ENCODE results near the gene SMARCC1.

The SMARCC1 gene

DNA sequence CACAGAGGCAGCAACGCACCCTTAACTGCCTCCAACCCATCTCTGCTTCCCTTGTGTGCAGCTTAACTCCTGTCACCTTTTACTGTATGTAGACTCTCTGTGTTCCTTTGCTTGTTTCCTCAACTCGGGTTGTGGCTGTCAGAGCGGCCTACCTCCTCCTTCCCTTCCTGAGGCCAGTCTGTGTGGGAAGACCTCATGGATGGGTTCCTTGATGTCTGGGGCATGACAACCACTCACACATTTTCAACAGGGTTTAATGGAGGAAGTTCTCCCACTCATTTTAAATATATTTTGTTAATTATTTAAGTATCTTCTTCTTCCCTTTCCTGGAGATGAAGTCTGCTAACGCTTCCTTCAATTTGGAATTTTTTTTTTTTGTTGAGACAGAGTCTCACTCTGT, 201.2 kb downstream of the SMARCC1 start:
- no peak for DNase-seq

DNA sequence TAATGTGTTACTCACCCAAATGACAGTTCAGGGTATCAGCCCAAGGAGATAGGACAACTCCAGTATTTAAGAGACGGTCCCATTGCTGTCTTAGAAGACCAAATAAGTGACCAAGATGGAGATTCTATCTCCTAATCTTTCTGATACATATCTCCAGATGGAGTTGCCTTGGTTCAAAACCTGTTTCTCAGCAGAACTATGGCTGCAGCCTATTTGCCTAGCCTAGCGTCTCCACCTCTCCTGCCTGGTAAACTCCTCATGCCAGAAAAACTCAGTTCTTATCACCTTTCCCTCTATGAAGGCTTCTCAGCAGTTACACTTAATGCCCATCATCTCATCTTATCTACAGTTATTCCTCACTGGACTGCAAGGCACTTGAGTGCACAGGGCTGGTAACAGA, 201.8 kb downstream of the SMARCC1 start:
- DNase-seq: no peak

GRCh38 chr3:47578691-47579632, 202.7 kb downstream of the SMARCC1 start, which contains the start of gene CSPG5:
Gene CSPG5, minus strand, starts transcription at chr3:47578865. Its CDS starts 172 bp downstream, at chr3:47578693.
- no peak for DNase-seq

DNA sequence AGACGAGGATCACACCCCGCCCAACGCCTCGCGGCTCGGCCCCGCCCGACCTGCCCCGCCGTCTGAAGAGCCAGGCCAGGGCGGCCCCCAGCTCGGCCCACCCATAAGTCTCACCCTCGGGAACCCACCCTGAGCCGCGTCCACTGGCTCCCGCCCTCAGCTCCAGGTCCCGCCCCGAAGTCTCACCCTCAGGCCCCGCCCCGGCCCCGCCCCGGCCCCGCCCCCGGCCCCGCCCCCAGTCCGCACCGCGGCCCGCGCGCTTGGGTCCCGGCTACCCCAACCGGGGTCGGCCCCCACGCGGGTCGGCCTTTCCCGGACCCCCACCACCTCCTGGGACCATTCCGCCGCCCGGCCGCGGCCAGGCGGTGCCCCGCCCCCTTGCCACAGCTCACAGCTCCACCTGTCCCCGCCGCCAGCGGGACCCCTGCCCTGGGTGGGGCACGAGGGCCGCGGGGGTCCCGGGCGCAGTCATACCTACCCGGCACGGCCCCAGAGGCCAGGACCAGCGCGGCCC, 203.5 kb downstream of the SMARCC1 start:
- DNase-seq: no peak

GRCh38 chr3:47577583-47578118, 204.0 kb downstream of the SMARCC1 start:
- no peak for DNase-seq

DNA sequence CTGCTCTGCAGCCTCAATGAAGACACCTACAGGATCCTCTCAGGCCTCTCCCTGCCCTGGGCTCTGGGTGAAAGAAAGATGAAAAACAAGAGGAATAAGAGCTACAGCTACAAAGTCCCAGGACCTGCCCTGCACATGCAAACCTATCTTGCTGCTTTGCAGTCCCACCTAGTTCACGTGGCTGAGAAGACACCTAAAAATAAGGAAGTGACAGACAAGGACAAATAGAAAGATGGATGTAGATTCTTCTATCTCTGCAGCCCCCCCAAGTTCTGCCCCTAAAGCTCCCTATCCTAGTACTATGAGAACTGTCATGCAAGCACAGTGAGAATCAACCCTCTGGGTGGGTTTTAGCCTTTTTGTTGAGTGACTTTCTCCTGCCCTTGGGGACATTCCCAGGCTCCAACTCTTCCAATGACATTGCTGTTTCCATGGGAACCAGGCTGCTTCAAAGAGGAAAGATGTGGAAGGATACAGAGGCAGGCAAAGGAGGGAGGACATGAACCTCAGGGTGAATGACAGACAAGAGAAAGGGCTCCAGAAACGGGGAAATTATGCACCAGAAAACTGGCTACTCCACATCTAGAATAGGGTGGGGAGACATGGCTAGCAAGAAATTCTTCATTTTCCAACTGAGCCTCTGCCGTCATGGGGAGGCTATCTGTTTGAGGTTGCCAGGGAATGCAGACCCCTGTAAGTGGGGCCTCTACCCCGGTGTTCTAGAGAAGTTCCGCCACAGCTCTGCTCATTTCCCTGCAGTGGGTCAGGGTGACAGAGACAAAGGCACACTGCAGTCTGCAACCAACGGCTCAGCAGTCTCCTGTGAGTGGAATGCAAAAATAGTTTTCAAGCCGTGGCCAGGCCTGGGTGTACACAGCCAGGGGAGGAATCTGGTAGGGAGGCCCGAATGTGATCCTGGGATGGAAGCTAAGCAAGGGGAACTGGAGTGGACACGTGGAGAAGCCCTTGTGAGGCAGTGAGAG, 208.2 kb downstream of the SMARCC1 start:
- DNase-seq: no peak

GRCh38 chr3:47571391-47572175, 210.1 kb downstream of the SMARCC1 start:
- DNase-seq: no peak

- no peak for DNase-seq
Observed at GRCh38 chr3:47568901-47569300, 212.8 kb downstream of the SMARCC1 start.

- no peak for DNase-seq
Observed at GRCh38 chr3:47567149-47567548, 214.5 kb downstream of the SMARCC1 start.

- no peak for DNase-seq
Observed at GRCh38 chr3:47566667-47567066, 215.0 kb downstream of the SMARCC1 start.

DNA sequence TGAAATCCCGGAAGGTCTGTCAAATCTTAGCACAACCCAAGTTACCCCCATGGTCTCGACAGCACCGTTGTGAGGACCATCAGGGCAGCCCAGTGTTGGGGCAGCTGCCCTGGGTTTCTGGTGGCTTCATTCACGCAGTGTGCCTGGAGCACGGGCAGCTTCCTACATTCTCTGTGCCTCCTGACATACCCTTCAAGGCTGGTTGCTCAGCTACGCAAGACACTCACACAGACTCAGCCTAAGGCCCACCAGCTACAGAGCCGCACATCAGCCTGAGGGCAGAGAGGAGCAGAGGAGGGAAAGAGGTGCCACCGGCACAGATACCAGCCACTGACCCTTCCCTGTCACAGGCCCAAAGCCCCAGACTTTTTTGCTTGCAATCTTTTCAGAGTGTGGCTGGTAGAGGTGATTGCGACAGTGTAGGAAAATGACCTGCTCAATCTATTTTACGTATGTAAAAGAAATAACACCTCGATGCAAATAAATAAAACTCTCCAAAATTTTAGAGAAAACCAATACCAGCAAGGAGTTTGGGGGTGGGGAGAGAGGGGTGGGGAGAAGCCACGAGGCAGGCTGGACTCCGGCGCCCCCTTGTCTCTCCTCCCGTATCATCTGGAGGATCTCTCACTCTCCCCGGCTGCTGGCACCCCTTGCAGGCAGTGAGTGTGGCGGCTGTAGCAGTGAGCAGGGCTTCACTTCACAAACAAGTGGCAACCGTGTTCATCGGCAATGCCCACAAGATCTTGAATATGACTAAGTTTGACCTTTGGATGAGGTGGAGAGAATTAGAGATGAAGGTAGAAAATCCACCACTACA, 215.8 kb downstream of the SMARCC1 start:
- DNase-seq: no peak

DNA sequence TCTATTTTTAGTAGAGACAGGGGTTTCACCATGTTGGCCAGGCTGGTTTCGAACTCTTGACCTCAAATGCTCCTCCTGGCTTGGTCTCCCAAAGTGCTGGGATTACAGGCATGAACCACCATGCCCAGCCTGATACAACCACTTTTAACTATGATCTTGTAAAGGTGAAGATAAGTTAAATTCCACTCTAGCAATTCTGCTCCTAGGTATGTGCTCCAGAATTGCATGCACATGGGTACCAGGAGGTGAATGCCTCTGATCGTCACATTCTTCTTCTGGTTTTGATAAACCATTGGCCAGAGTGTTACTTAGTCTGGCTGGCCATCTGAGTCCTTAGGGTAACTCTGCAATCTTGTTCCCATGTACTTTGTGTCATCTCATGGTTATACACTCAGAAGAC, 225.3 kb downstream of the SMARCC1 start:
- no peak for DNase-seq

- DNase-seq: no peak
Observed at GRCh38 chr3:47554335-47554734, 227.4 kb downstream of the SMARCC1 start.

DNA sequence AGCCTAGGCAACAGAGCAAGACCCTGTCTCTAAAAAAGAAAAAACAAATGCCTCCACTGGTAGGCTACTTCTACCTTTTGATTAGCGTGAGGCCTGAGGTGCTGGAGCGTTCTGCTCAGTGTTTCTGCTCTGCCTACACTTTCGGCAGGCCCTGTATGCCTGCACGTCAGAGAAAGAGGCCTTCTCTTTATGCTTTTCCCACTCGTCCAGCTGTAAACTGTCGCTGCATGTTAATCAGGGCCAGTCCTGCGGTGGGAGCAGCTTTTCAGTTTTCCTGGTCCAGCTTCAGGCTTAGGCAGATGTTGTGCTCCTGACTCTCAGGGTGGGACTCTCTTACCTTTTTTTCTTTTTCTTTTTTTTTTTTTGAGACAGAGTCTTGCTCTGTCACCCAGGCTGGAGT, 228.3 kb downstream of the SMARCC1 start:
- no peak for DNase-seq

DNA sequence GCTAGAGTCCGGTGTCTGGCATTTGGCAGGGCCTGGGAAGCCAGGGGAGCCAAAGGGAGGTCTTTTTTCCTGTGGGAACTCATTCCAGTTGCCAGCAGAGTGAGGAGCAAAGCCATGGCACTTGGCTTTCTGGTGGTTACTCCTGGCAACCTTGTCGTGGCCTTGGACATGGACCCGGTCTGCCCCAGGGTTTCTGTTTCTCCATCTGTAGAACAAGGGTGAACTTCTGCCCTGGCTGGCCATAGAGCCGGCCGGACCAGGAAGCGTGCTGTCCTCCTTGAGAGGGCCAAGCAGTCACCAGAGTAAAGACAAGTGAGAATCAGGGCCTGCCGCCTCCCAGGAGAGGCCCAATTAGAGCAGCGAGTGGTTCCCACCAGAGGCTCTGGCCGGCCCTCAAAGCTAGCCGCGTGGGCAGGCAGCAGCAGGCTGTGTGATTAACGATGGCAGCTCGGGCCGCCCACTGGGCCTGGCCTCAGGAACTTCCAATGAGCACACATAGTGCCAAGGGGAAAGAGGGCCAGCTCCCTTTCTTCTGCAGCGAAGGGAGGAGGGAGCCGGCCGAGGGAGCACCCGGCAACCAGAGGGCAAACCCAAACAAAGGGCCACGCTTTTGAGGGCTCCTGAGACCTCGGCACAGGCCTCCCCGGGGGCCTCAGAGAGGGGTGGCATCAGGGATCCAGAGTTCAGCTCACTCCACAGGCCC, 239.1 kb downstream of the SMARCC1 start:
- no peak for DNase-seq

GRCh38 chr3:47541583-47542108, 240.0 kb downstream of the SMARCC1 start:
- no peak for DNase-seq

DNA sequence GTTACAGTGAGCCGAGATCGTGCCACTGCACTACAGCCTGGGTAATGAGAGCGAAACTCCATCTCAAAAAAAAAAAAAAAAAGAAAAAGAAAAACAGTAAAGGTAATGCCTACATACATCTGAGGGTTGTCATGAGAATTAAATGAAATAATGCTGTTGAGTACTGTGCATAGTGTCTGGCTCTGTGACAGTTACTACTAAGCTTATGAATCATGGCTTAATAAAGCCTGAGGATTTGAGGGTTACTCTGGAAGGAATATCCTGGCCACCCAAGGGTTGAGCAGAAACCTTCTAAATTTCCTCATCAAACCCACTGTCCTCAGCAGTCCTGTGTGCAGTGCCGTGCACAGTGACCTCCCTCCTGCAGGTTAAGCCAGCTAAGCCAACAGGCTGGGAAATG, 241.4 kb downstream of the SMARCC1 start:
- no peak for DNase-seq

- no peak for DNase-seq
Observed at GRCh38 chr3:47536967-47537366, 244.7 kb downstream of the SMARCC1 start.

DNA sequence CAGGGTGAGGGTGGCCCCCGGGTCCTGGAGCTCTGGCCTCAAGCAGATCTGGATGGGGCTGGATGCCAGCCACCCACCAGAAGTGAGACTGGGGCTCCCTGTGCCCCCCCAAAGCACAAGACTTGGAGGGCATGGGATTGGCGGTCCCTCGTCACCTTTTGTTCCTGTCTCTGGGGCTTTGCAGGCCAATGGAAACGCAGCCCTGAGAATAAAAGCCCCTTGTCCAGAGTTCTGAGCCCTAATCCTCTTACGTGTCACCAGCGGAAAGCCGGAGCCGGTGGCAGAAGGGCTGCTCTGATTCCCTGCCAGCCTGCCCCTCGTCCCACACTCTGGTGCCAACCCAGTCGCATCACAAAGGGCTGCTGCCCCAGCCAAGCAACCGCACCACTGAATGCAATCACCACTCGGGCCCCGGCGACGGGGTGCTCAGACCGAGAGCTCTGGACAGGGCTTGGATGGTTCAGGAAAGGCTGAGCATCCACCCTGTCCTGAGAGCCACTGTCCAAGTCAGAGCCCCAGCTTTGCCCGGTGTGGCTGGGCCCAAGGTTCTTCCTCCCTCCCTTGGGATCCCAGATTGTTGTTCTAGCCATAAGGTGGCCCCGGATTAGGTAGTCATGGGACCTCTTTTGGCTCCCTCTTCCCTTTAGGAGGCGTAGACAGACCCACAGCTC, 245.3 kb downstream of the SMARCC1 start:
- DNase-seq: no peak

Measured in NK-92 treated with Interleukin-12 subunit alpha and Interleukin-12 subunit beta, amount 100 ng/mL, for 24 hours (cell line).